Endothelial cell of umbilical vein (primary cell): Measurements from ENCODE around the gene C19orf85. TPM values are rescaled to one million over a fixed set of nuclear protein-coding genes. Genes with fewer than 3 reads are reported as not detected.

Experiments used
- BruUV-seq: library from RNA; stranded (reverse); fragments of 400-500 nt; replicated peaks from 2 replicates; lab custom pipeline; 2021; lab: Mats Ljungman, UMichigan
- CTCF ChIA-PET: fragments of 300-600, 350-600 bp; sonication (Branson Sonifier 250); formaldehyde crosslinking; loops from one replicate; lab custom pipeline; 2021; ENCODE audit warnings: antibody characterized with exemption, inconsistent platforms; lab: Charles Lee
- POLR2A ChIA-PET: fragments of 300-600, 350-600 bp; sonication (Branson Sonifier 250); formaldehyde crosslinking; loops from one replicate; lab custom pipeline; 2021; ENCODE audit warnings: antibody characterized with exemption, inconsistent platforms; lab: Charles Lee
- DNase-seq: peaks from one replicate; pipeline ENCODE4 v3.0.0-alpha.2; 2011; ENCODE audit warnings: low read depth, low spot score
- FAIRE-seq: peaks from 2 replicates; lab custom pipeline; 2011; peaks lifted over from hg19 to GRCh38; lab: Jason Lieb, UNC
- H2AFZ ChIP-seq: 2 replicates; pipeline ENCODE4 v1.6.0; 2012; ENCODE audit warnings: low read depth, low read length, control low read depth, inconsistent platforms
- H3K27ac ChIP-seq: 2 replicates; pipeline ENCODE4 v1.5.1; 2011; ENCODE audit warnings: low read depth, mild to moderate bottlenecking, control low read depth, low read length, moderate library complexity; ENCODE audit not compliant: insufficient read depth
- H3K27me3 ChIP-seq, 2 experiments: 2 replicates each; pipeline versions ENCODE4 v1.6.0 to v1.6.1; 2011; ENCODE audit warnings: low read length in 2 of 2, mixed read lengths in 1 of 2; ENCODE audit not compliant: control insufficient read depth in 2 of 2, insufficient read depth in 2 of 2
- H3K36me3 ChIP-seq, 2 experiments: 2 replicates in 1 of 2; 3 replicates in 1 of 2; pipeline ENCODE4 v1.5.1; 2011; ENCODE audit warnings: low read length in 2 of 2, mild to moderate bottlenecking in 1 of 2, moderate library complexity in 1 of 2; ENCODE audit not compliant: control insufficient read depth in 2 of 2, insufficient read depth in 2 of 2; ENCODE audit errors: extremely low read depth in 1 of 2
- H3K4me1 ChIP-seq: 3 replicates; pipeline ENCODE4 v1.5.1; 2011; ENCODE audit warnings: mild to moderate bottlenecking, low read length; ENCODE audit not compliant: control insufficient read depth, insufficient read depth; ENCODE audit errors: extremely low read depth
- H3K4me2 ChIP-seq: 2 replicates; pipeline ENCODE4 v1.6.1; 2011; ENCODE audit warnings: low read length, control low read depth, mixed read lengths; ENCODE audit not compliant: insufficient read depth
- H3K4me3 ChIP-seq, 3 experiments: fragments of 200-600 bp in 1 of 3; sonication (generic), shearing (Covaris generic) in 1 of 3; replicated peaks in 1 of 3; 2 replicates each; pipeline ENCODE4 v1.5.1; 2011 to 2016; ENCODE audit warnings: control low read depth in 3 of 3, low read length in 3 of 3, mild to moderate bottlenecking in 2 of 3, inconsistent platforms in 1 of 3, low read depth in 1 of 3, moderate library complexity in 1 of 3; ENCODE audit not compliant: insufficient read depth in 1 of 3
- H3K79me2 ChIP-seq: 2 replicates; pipeline ENCODE4 v1.6.0; 2012; ENCODE audit warnings: low read length, inconsistent platforms; ENCODE audit not compliant: control insufficient read depth, insufficient read depth
- H3K9ac ChIP-seq: replicated peaks from 2 replicates; pipeline ENCODE3; 2011; ENCODE audit warnings: low read length, control low read depth; ENCODE audit not compliant: insufficient read depth; ENCODE audit errors: extremely low read depth
- H3K9me1 ChIP-seq: replicated peaks from 3 replicates; pipeline ENCODE4 v1.6.0; 2011; ENCODE audit warnings: mild to moderate bottlenecking, low read length; ENCODE audit not compliant: control insufficient read depth, insufficient read depth; ENCODE audit errors: extremely low read depth
- H3K9me3 ChIP-seq: replicated peaks from 2 replicates; pipeline ENCODE4 v1.5.1; 2012; ENCODE audit warnings: low read length, inconsistent platforms; ENCODE audit not compliant: control insufficient read depth, insufficient read depth
- H4K20me1 ChIP-seq: replicated peaks from 2 replicates; pipeline ENCODE3; 2011; ENCODE audit warnings: mild to moderate bottlenecking, low read length; ENCODE audit not compliant: control insufficient read depth, insufficient read depth; ENCODE audit errors: extremely low read depth
- CTCF ChIP-seq, 2 donors: IDR thresholded peaks; 1 replicate in 1 of 2; 2 replicates in 1 of 2; pipeline ENCODE4 v1.5.1; 2011; ENCODE audit warnings: low read length in 2 of 2, mild to moderate bottlenecking in 2 of 2, moderate library complexity in 2 of 2, control low read depth in 1 of 2, inconsistent platforms in 1 of 2, low read depth in 1 of 2; ENCODE audit not compliant: insufficient read depth in 1 of 2; ENCODE audit errors: extremely low read depth in 1 of 2
- EZH2 ChIP-seq: IDR thresholded peaks from 2 replicates; pipeline ENCODE4 v1.6.1; 2012; ENCODE audit warnings: borderline replicate concordance, low read depth, mild to moderate bottlenecking, moderate library complexity, low read length, inconsistent platforms; ENCODE audit not compliant: severe bottlenecking
- FOS ChIP-seq: IDR thresholded peaks from 2 replicates; pipeline ENCODE4 v1.6.1; 2011; ENCODE audit warnings: mild to moderate bottlenecking, low read length, moderate library complexity, borderline replicate concordance; ENCODE audit not compliant: insufficient read depth
- GATA2 ChIP-seq: IDR thresholded peaks from 2 replicates; pipeline ENCODE4 v1.7.0; 2011; ENCODE audit warnings: low read depth, mild to moderate bottlenecking, moderate library complexity, mixed read lengths, low read length; ENCODE audit not compliant: insufficient read length, insufficient read depth
- JUN ChIP-seq: IDR thresholded peaks from 2 replicates; pipeline ENCODE4 v1.6.1; 2011; ENCODE audit warnings: borderline replicate concordance, low read depth; ENCODE audit not compliant: insufficient read length, insufficient read depth
- MAX ChIP-seq: IDR thresholded peaks from 2 replicates; pipeline ENCODE4 v1.6.1; 2011; ENCODE audit not compliant: insufficient read depth, insufficient read length
- MYC ChIP-seq: IDR thresholded peaks from one replicate; pipeline ENCODE4 v1.6.1; 2011; ENCODE audit warnings: mild to moderate bottlenecking, low read depth, low read length
- POLR2A ChIP-seq: IDR thresholded peaks from 2 replicates; pipeline ENCODE4 v1.6.1; 2012; ENCODE audit warnings: low read depth, mild to moderate bottlenecking, control low read depth, low read length
- POLR2AphosphoS5 ChIP-seq: IDR thresholded peaks from 2 replicates; pipeline ENCODE4 v1.6.1; 2012; ENCODE audit warnings: low read depth, mild to moderate bottlenecking, control low read depth, low read length, moderate library complexity; ENCODE audit not compliant: insufficient read depth
- dilution Hi-C: fragments of 300-500 bp; cut with MboI; formaldehyde crosslinking; loops from one replicate; pipeline ENCODE4 v1.15.0; 2019; ENCODE audit warnings: low sequenced_read_pairs; ENCODE audit not compliant: extremely low pct_ligation_motif_present
- intact Hi-C: fragments of 100-400 bp; cut with micrococcal nuclease; formaldehyde crosslinking; loops from one replicate; pipeline ENCODE4 v1.10.0; 2022
- polyA plus RNA-seq, 4 experiments: library from polyadenylated mRNA; depleted of rRNA in 3 of 4; stranded (reverse) in 3 of 4; unstranded in 1 of 4; fragments of >200 nt; gene quantifications; 2 replicates each; pipeline versions ENCODE4 v1.2.1 to v1.2.3, GENCODE V29; 2011 to 2012; ENCODE audit warnings: missing spikeins in 1 of 4
- total RNA-seq: library from RNA; stranded (reverse); gene quantifications from 2 replicates; pipeline ENCODE4 v1.2.3, GENCODE V29; 2021

C19orf85 gene
- total and polyA plus RNA-seq, 2 donors (not counting 3 experiments of a cell fraction or from before 2014, with no cell fraction given) = not detected

- BruUV-seq = no TSS peak
- no peak overlapping the region for H3K4me3 ChIP-seq
- no peak for DNase-seq
- intact Hi-C loops (no loop called here), dilution Hi-C loops (no loop called here)
- H3K4me1 ChIP-seq = peaks cover 29% of the 10 kb centered on the region
- H3K36me3 ChIP-seq = peaks cover 0 to 3% of the 10 kb centered on the region in 2 experiments
- H3K27ac ChIP-seq = no peak overlapping the region
- H3K9me1 ChIP-seq = no peaks in the 10 kb centered on the region
- no peak overlapping the region for H3K9ac ChIP-seq
- no peak overlapping the region for H3K4me2 ChIP-seq
- FAIRE-seq = no peak
- CTCF ChIA-PET = interaction anchor here (0.6 to 1.4 kb wide), 3 partner anchors 15 to 22 kb away, joined by 4 to 7 read pairs (median 5); no protein-coding TSS in a partner anchor
- H3K27me3 ChIP-seq = no peaks in the 10 kb centered on the region
- POLR2A ChIA-PET = no interaction called here
- no peaks in the 10 kb centered on the region for H3K9me3 ChIP-seq
- H4K20me1 ChIP-seq = no peaks in the 10 kb centered on the region
- TF ChIP-seq CTCF (IDR thresholded peaks at IDR 0.05; ENCODE audit: extremely low read depth in 1 of 2, insufficient read depth in 1 of 2, low read depth in 1 of 2, low read length in 2 of 2) (no peak), POLR2A (no peak), MYC (no peak), POLR2AphosphoS5 (no peak), MAX (no peak), FOS (no peak), GATA2 (no peak), JUN (no peak), EZH2 (no peak)
- peaks cover 19% of the 10 kb centered on the region for H3K79me2 ChIP-seq
- no peak overlapping the region for H2AFZ ChIP-seq
Measured at GRCh38 chr19:55482156-55482961, 17.8 kb upstream of the C19orf85 start.
